HFF-Myc (cell line): ENCODE results near the gene RPUSD1.

Experiments
- DNase-seq: peaks from one replicate; pipeline ENCODE4 v3.0.0-alpha.2; 2011; ENCODE audit warnings: low read depth; ENCODE audit errors: extremely low read depth
- H3K4me3 ChIP-seq: replicated peaks from 2 replicates; pipeline ENCODE4 v1.5.1; 2011; ENCODE audit warnings: low read depth, mild to moderate bottlenecking, control low read depth, low read length
- CTCF ChIP-seq: IDR thresholded peaks from 2 replicates; pipeline ENCODE4 v1.5.1; 2012; ENCODE audit warnings: mild to moderate bottlenecking, low read depth, low read length, control low read depth; ENCODE audit errors: missing control alignments

RPUSD1 gene

GRCh38 chr16:799111-799947 is 11.1 kb upstream of the RPUSD1 start:
- H3K4me3 ChIP-seq: no peak overlapping the region
- no peak for TF ChIP-seq CTCF
- DNase-seq: no peak

GRCh38 chr16:798666-799065 is 10.5 kb upstream of the RPUSD1 start:
- H3K4me3 ChIP-seq: no peak overlapping the region
- no peak for TF ChIP-seq CTCF
- no peak for DNase-seq

GRCh38 chr16:797686-798085 is 9.5 kb upstream of the RPUSD1 start:
- DNase-seq: no peak
- TF ChIP-seq CTCF: no peak

GRCh38 chr16:797120-797420 is 8.9 kb upstream of the RPUSD1 start:
- no peak overlapping the region for H3K4me3 ChIP-seq
- DNase-seq: no peak

More at GRCh38 chr16:797686-798085, 9.5 kb upstream of the RPUSD1 start:
- H3K4me3 ChIP-seq: no peak overlapping the region

GRCh38 chr16:796296-797119 is 8.3 kb upstream of the RPUSD1 start:
- TF ChIP-seq CTCF: no peak
- H3K4me3 ChIP-seq: no peak overlapping the region
- no peak for DNase-seq

More at GRCh38 chr16:797120-797420, 8.9 kb upstream of the RPUSD1 start:
- no peak for TF ChIP-seq CTCF

- TF ChIP-seq CTCF: no peak
- no peak for DNase-seq
- no peak overlapping the region for H3K4me3 ChIP-seq
These were observed 7.5 kb upstream of the RPUSD1 start for GRCh38 chr16:795580-796229.
